RPMI7951 (cell line): ENCODE data around the gene PLD1. TPM values are rescaled to one million over a fixed set of nuclear protein-coding genes. Genes with fewer than 3 reads are reported as not detected.
"Not testable (repeated sequence)": the region's sequence is repeated elsewhere in the genome, so short reads cannot be mapped to it uniquely, and the experiment has no call there.

Experiments
- DNase-seq: peaks from one replicate; pipeline ENCODE4 v3.0.0-alpha.2; 2012; ENCODE audit warnings: low read depth
- total RNA-seq: library from RNA; depleted of rRNA; stranded (reverse); fragments of >200 nt; shearing (Covaris generic); gene quantifications from 2 replicates; pipeline ENCODE4 v1.2.3, GENCODE V29; 2014

PLD1 gene
- total RNA-seq, 1 experiment from 2014 or later = 10.9 TPM

GRCh38 chr3:171817074-171817800, 7.0 kb upstream of the PLD1 start:
- no peak for DNase-seq

- DNase-seq = peak; percentile 70
These were observed 5.8 kb upstream of the PLD1 start for GRCh38 chr3:171815973-171816595.

- DNase-seq = not testable (repeated sequence)
These were observed 4.4 kb upstream of the PLD1 start for GRCh38 chr3:171814662-171815061.

GRCh38 chr3:171813897-171814460, 3.7 kb upstream of the PLD1 start:
- peak; percentile 59 for DNase-seq

- no peak for DNase-seq
These were observed 3.1 kb upstream of the PLD1 start for GRCh38 chr3:171813278-171813896.

- no peak for DNase-seq
These were observed 2.5 kb upstream of the PLD1 start for GRCh38 chr3:171812811-171813210.

- DNase-seq = peak; percentile 56
These were observed 1.6 kb upstream of the PLD1 start for GRCh38 chr3:171811913-171812335.

- peak; percentile 96 for DNase-seq
These were observed 1.1 kb upstream of the PLD1 start for GRCh38 chr3:171811295-171811912.

- DNase-seq = no peak
These were observed 479 bp upstream of the PLD1 start for GRCh38 chr3:171810629-171811294.

GRCh38 chr3:171809611-171809860, 747 bp downstream of the PLD1 start:
- DNase-seq = peak; percentile 77

GRCh38 chr3:171807806-171808205, 2.5 kb downstream of the PLD1 start:
- no peak for DNase-seq

- no peak for DNase-seq
These were observed 3.1 kb downstream of the PLD1 start for GRCh38 chr3:171807129-171807675.

- DNase-seq = peak; percentile 66
These were observed 3.8 kb downstream of the PLD1 start for GRCh38 chr3:171806200-171807128.

GRCh38 chr3:171805687-171806086, 4.6 kb downstream of the PLD1 start:
- no peak for DNase-seq

- peak; percentile 52 for DNase-seq
These were observed 5.5 kb downstream of the PLD1 start for GRCh38 chr3:171804618-171805389.

GRCh38 chr3:171803044-171803443, 7.2 kb downstream of the PLD1 start:
- DNase-seq = no peak

- DNase-seq = no peak
These were observed 7.7 kb downstream of the PLD1 start for GRCh38 chr3:171802590-171802956.

GRCh38 chr3:171801738-171802589, 8.3 kb downstream of the PLD1 start:
- peak; percentile 78 for DNase-seq

- DNase-seq = no peak
These were observed 10.8 kb downstream of the PLD1 start for GRCh38 chr3:171799501-171799900.
